ENCODE results near the gene ATRNL1.

DNA sequence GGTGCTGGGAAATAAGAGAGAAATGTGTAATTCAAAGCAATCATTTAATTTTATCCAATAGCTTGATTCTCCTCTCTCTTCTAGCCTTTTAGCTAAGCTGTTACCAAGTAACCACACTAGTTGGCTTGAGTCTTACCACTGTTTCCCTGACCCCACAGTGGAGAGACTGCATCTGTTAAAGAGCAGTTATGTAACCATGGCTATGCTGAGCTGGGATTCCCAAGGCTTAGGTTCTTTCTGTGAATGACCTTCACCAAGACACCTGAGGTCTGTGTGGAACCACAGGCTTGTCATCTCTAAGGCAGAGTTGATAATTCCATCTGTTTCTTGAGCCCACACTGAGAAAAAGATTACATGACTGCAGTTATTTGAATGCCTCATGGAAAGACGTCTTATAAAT is 47.7 kb upstream of the ATRNL1 start:
- TF ChIP-seq POLR2AphosphoS5 (IDR thresholded peaks at IDR 0.05): no peak
- TF ChIP-seq, protein P1, sequence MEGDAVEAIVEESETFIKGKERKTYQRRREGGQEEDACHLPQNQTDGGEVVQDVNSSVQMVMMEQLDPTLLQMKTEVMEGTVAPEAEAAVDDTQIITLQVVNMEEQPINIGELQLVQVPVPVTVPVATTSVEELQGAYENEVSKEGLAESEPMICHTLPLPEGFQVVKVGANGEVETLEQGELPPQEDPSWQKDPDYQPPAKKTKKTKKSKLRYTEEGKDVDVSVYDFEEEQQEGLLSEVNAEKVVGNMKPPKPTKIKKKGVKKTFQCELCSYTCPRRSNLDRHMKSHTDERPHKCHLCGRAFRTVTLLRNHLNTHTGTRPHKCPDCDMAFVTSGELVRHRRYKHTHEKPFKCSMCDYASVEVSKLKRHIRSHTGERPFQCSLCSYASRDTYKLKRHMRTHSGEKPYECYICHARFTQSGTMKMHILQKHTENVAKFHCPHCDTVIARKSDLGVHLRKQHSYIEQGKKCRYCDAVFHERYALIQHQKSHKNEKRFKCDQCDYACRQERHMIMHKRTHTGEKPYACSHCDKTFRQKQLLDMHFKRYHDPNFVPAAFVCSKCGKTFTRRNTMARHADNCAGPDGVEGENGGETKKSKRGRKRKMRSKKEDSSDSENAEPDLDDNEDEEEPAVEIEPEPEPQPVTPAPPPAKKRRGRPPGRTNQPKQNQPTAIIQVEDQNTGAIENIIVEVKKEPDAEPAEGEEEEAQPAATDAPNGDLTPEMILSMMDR (IDR thresholded peaks at IDR 0.05): no peak
- no peak for TF ChIP-seq POLR2A (IDR thresholded peaks at IDR 0.05)

Data from prostate gland (tissue), 2 donors.